ENCODE data around the gene PIK3CD. TPM values are rescaled to one million over a fixed set of nuclear protein-coding genes. Genes with fewer than 3 reads are reported as not detected.
"Not testable (repeated sequence)": the region's sequence is repeated elsewhere in the genome, so short reads cannot be mapped to it uniquely, and the experiment has no call there.

PIK3CD gene
- total RNA-seq, 1 donor from 2014 or later, result 4.7 TPM

- no peak for DNase-seq (ENCODE audit: low spot score in 2 of 2, unreplicated experiment in 2 of 2)
- TF ChIP-seq CTCF (IDR thresholded peaks at IDR 0.05; ENCODE audit: unreplicated experiment), result no peak
- Mint-ChIP-seq H3K4me1 (peaks cover 17% of the 10 kb centered on the region), H3K36me3 (peaks cover 22% of the 10 kb centered on the region), H3K9me3 (no peaks in the 10 kb centered on the region), H3K27ac (no peak overlapping the region), H3K4me3 (no peak overlapping the region), H3K27me3 (ENCODE audit: low read depth) (no peaks in the 10 kb centered on the region)
These were observed 107.1 kb downstream of the PIK3CD start for GRCh38 chr1:9758559-9759121.

GRCh38 chr1:9759939-9760338 is 108.4 kb downstream of the PIK3CD start:
- no peaks in the 10 kb centered on the region for H3K9me3 Mint-ChIP-seq
- TF ChIP-seq CTCF (IDR thresholded peaks at IDR 0.05; ENCODE audit: unreplicated experiment), result no peak
- no peak for DNase-seq (ENCODE audit: low spot score in 2 of 2, unreplicated experiment in 2 of 2)
- no peaks in the 10 kb centered on the region for H3K27me3 Mint-ChIP-seq (ENCODE audit: low read depth)
- H3K27ac Mint-ChIP-seq, result no peak overlapping the region
- no peak overlapping the region for H3K4me3 Mint-ChIP-seq
- peaks cover 22% of the 10 kb centered on the region for H3K36me3 Mint-ChIP-seq
- peaks cover 17% of the 10 kb centered on the region for H3K4me1 Mint-ChIP-seq

- H3K27ac Mint-ChIP-seq, result no peak overlapping the region
- no peak for DNase-seq (ENCODE audit: low spot score in 2 of 2, unreplicated experiment in 2 of 2)
- no peaks in the 10 kb centered on the region for H3K9me3 Mint-ChIP-seq
- no peak overlapping the region for H3K4me3 Mint-ChIP-seq
- H3K36me3 Mint-ChIP-seq, result peaks cover 21% of the 10 kb centered on the region
- H3K4me1 Mint-ChIP-seq, result peaks cover 8% of the 10 kb centered on the region
- TF ChIP-seq CTCF (IDR thresholded peaks at IDR 0.05; ENCODE audit: unreplicated experiment), result no peak
- H3K27me3 Mint-ChIP-seq (ENCODE audit: low read depth), result no peaks in the 10 kb centered on the region
These were observed 109.3 kb downstream of the PIK3CD start for GRCh38 chr1:9760824-9761223.

- DNase-seq (ENCODE audit: low spot score in 2 of 2, unreplicated experiment in 2 of 2), result no peak
- Mint-ChIP-seq H3K27me3 (ENCODE audit: low read depth) (no peaks in the 10 kb centered on the region), H3K36me3 (peaks cover 21% of the 10 kb centered on the region), H3K4me3 (no peak overlapping the region), H3K27ac (no peak overlapping the region), H3K9me3 (no peaks in the 10 kb centered on the region), H3K4me1 (no peaks in the 10 kb centered on the region)
- TF ChIP-seq CTCF (IDR thresholded peaks at IDR 0.05; ENCODE audit: unreplicated experiment), result no peak
These were observed 110.3 kb downstream of the PIK3CD start for GRCh38 chr1:9761855-9762254.

GRCh38 chr1:9762446-9762845 is 110.9 kb downstream of the PIK3CD start:
- DNase-seq (ENCODE audit: low spot score in 2 of 2, unreplicated experiment in 2 of 2); H3K27ac Mint-ChIP-seq; H3K27me3 Mint-ChIP-seq (ENCODE audit: low read depth); H3K4me3 Mint-ChIP-seq; H3K9me3 Mint-ChIP-seq; H3K4me1 Mint-ChIP-seq: not testable (repeated sequence)
- peaks cover 21% of the 10 kb centered on the region for H3K36me3 Mint-ChIP-seq

GRCh38 chr1:9763914-9764313 is 112.4 kb downstream of the PIK3CD start:
- no peak overlapping the region for H3K27ac Mint-ChIP-seq
- no peaks in the 10 kb centered on the region for H3K4me1 Mint-ChIP-seq
- no peaks in the 10 kb centered on the region for H3K9me3 Mint-ChIP-seq
- H3K36me3 Mint-ChIP-seq, result peaks cover 19% of the 10 kb centered on the region
- no peak overlapping the region for H3K4me3 Mint-ChIP-seq
- TF ChIP-seq CTCF (IDR thresholded peaks at IDR 0.05; ENCODE audit: unreplicated experiment), result no peak
- H3K27me3 Mint-ChIP-seq (ENCODE audit: low read depth), result no peaks in the 10 kb centered on the region
- no peak for DNase-seq (ENCODE audit: low spot score in 2 of 2, unreplicated experiment in 2 of 2)

Measured in mesothelial cell of epicardium (in vitro differentiated cells).